ENCODE measurements around the gene IFNA8.
"Not testable (repeated sequence)": the region's sequence is repeated elsewhere in the genome, so short reads cannot be mapped to it uniquely, and the experiment has no call there.

The IFNA8 gene

GRCh38 chr9:21429191-21429590 lies 20.3 kb downstream of the IFNA8 start:
- DNase-seq = no peak

- DNase-seq = no peak
Measured at GRCh38 chr9:21432672-21433425, 23.9 kb downstream of the IFNA8 start.

GRCh38 chr9:21434202-21435014 lies 25.5 kb downstream of the IFNA8 start:
- DNase-seq = no peak

GRCh38 chr9:21435015-21435383 lies 26.1 kb downstream of the IFNA8 start:
- DNase-seq = not testable (repeated sequence)

GRCh38 chr9:21440139-21440538 lies 31.2 kb downstream of the IFNA8 start, which contains the start of gene IFNA1:
Gene IFNA1, plus strand, starts transcription at chr9:21440439. Its CDS starts 69 bp downstream, at chr9:21440508.
- no peak for DNase-seq

GRCh38 chr9:21443849-21444625 lies 35.1 kb downstream of the IFNA8 start:
- no peak for DNase-seq

GRCh38 chr9:21449312-21449711 lies 40.4 kb downstream of the IFNA8 start:
- not testable (repeated sequence) for DNase-seq

- no peak for DNase-seq
Measured at GRCh38 chr9:21450733-21451394, 41.9 kb downstream of the IFNA8 start.

GRCh38 chr9:21452681-21453080 lies 43.8 kb downstream of the IFNA8 start:
- no peak for DNase-seq

- DNase-seq = no peak
Measured at GRCh38 chr9:21454149-21454548, 45.2 kb downstream of the IFNA8 start.

GRCh38 chr9:21455320-21455719 lies 46.4 kb downstream of the IFNA8 start:
- no peak for DNase-seq

Measured in activated CD4-positive, CD25-positive, alpha-beta regulatory T cell (primary cell).